Measurements from ENCODE around the gene FIGNL1. TPM values are rescaled to one million over a fixed set of nuclear protein-coding genes. Genes with fewer than 3 reads are reported as not detected.

FIGNL1 gene
- total and polyA plus RNA-seq, 2 of the 4 experiments (the other 2 are of a cell fraction): 8.2 to 27.1 TPM

DNA sequence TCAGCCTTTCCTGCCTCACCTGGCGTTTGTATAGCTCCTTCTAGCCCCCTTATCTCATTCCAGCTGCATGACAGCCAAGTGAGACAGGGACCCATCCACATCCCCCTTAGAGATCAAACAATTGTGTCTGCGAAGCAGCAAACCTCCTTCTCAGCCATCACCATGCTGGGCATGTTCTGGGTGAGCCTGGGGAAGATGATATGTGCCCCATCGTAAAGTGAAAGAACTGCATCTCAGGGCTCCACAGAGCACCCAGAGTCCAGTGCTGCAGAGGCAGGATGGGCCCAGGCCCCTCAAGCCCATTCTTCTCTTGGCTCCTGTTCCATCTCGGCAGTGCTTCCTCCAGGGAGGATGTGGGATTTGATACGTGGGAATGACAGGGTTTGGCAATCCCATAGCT is 43.2 kb downstream of the FIGNL1 start:
- dilution Hi-C loops (cut with HindIII; ENCODE audit: low sequenced_read_pairs, unreplicated experiment) (no loop called here), intact Hi-C loops (cut with micrococcal nuclease) (no loop called here), in situ Hi-C loops (cut with MboI; ENCODE audit: low sequenced_read_pairs) (no loop called here)
- no peak overlapping the region for H2AFZ ChIP-seq (replicated peaks; ENCODE audit: low read length, poor library complexity)
- no peak overlapping the region for H3K14ac ChIP-seq (replicated peaks; ENCODE audit: low read depth, low read length)
- H3K4me3 ChIP-seq (ENCODE audit: insufficient read depth, low read depth, low read length): no peak overlapping the region
- H3K4me2 ChIP-seq (ENCODE audit: low read depth, low read length): no peak overlapping the region
- no peaks in the 10 kb centered on the region for H4K20me1 ChIP-seq (ENCODE audit: insufficient read depth, low read length)
- H3K4ac ChIP-seq (ENCODE audit: low read depth, low read length): no peak overlapping the region
- no peak overlapping the region for H3K27ac ChIP-seq (ENCODE audit: insufficient read depth, low read length)
- H3K36me3 ChIP-seq (ENCODE audit: control insufficient read depth, insufficient read depth, low read length): no peaks in the 10 kb centered on the region
- DNase-seq: no peak
- H4K8ac ChIP-seq (ENCODE audit: low read depth in 2 of 2, low read length in 2 of 2): no peak overlapping the region
- no peak overlapping the region for H2BK15ac ChIP-seq (ENCODE audit: low read depth, low read length)
- H3K4me1 ChIP-seq (ENCODE audit: control insufficient read depth, insufficient read depth, low read length): no peaks in the 10 kb centered on the region
- BruUV-seq (replicated peaks): no TSS peak
- no peak overlapping the region for H2BK120ac ChIP-seq (ENCODE audit: low read depth, low read length)
- no peak overlapping the region for H3K9ac ChIP-seq (ENCODE audit: low read depth, low read length)
- no peak overlapping the region for H4K91ac ChIP-seq (ENCODE audit: insufficient read depth, low read depth, low read length)
- H3K27me3 ChIP-seq (ENCODE audit: control insufficient read depth, insufficient read depth, low read length): peaks cover 8% of the 10 kb centered on the region; the same call in 1 of the 2 replicates
- H2BK20ac ChIP-seq (ENCODE audit: low read depth, low read length): no peak overlapping the region
- no peak overlapping the region for H3K18ac ChIP-seq (ENCODE audit: low read depth, low read length)
- no peak overlapping the region for H3K23ac ChIP-seq (ENCODE audit: low read depth, low read length)
- ChIA-PET POLR2A (ENCODE audit: unreplicated experiment) (no interaction called here), CTCF (interaction anchor here (1.3 kb wide), 1 partner anchor 11 kb away, joined by 4 read pairs; no protein-coding TSS in a partner anchor)
- ATAC-seq (ENCODE audit: low read depth): no peak
- no peak overlapping the region for H4K5ac ChIP-seq (ENCODE audit: low read depth, low read length)
- no peak overlapping the region for H2BK5ac ChIP-seq (ENCODE audit: low read depth, low read length, poor library complexity, severe bottlenecking)
- no peak overlapping the region for H3K56ac ChIP-seq (ENCODE audit: extremely low read depth, insufficient read depth, low read length)
- H2AK5ac ChIP-seq (ENCODE audit: low read depth, low read length): no peak overlapping the region
- H3K9me3 ChIP-seq (ENCODE audit: control insufficient read depth, insufficient read depth, low read length): no peaks in the 10 kb centered on the region
- H3K9me1 ChIP-seq (ENCODE audit: insufficient read depth, low read length): no peaks in the 10 kb centered on the region
- no peak overlapping the region for H2AK9ac ChIP-seq (replicated peaks; ENCODE audit: low read depth, low read length, poor library complexity)
- H3K79me1 ChIP-seq (ENCODE audit: low read depth in 1 of 2, low read length in 2 of 2): no peaks in the 10 kb centered on the region
- no CpG with 5 or more reads among the region's 5 CpGs for WGBS, 2 experiments (ENCODE audit: extremely low coverage in 2 of 2, insufficient read length in 1 of 2)
- TF ChIP-seq FOS (IDR thresholded peaks at IDR 0.05; ENCODE audit: low read depth, low read length) (no peak), RFX5 (IDR thresholded peaks at IDR 0.05; ENCODE audit: low read depth, low read length) (no peak), POLR2A (IDR thresholded peaks at IDR 0.05; ENCODE audit: low read depth, low read length) (no peak), RAD21 (IDR thresholded peaks at IDR 0.05; ENCODE audit: low read length) (no peak), CEBPB (IDR thresholded peaks at IDR 0.05; ENCODE audit: low read depth, low read length) (no peak), SMC3 (IDR thresholded peaks at IDR 0.05; ENCODE audit: low read depth, low read length) (no peak), CHD1 (IDR thresholded peaks at IDR 0.05; ENCODE audit: low read depth, low read length) (no peak), MAZ (IDR thresholded peaks at IDR 0.05; ENCODE audit: borderline replicate concordance, low read depth, low read length) (no peak), BHLHE40 (IDR thresholded peaks at IDR 0.05; ENCODE audit: low read depth, low read length) (no peak), ELK1 (IDR thresholded peaks at IDR 0.05; ENCODE audit: borderline replicate concordance, low read depth, low read length) (no peak), MAFK (IDR thresholded peaks at IDR 0.05; ENCODE audit: low read depth, low read length) (no peak), NFE2L2 (IDR thresholded peaks at IDR 0.05; ENCODE audit: low read depth, low read length) (no peak), MXI1 (IDR thresholded peaks at IDR 0.05; ENCODE audit: borderline replicate concordance, low read depth, low read length) (no peak), RCOR1 (IDR thresholded peaks at IDR 0.05; ENCODE audit: insufficient replicate concordance, low read length) (no peak)
- TF ChIP-seq, protein P1, sequence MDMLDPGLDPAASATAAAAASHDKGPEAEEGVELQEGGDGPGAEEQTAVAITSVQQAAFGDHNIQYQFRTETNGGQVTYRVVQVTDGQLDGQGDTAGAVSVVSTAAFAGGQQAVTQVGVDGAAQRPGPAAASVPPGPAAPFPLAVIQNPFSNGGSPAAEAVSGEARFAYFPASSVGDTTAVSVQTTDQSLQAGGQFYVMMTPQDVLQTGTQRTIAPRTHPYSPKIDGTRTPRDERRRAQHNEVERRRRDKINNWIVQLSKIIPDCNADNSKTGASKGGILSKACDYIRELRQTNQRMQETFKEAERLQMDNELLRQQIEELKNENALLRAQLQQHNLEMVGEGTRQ (IDR thresholded peaks at IDR 0.05; ENCODE audit: low read depth, low read length): no peak
- TF ChIP-seq, protein P2, sequence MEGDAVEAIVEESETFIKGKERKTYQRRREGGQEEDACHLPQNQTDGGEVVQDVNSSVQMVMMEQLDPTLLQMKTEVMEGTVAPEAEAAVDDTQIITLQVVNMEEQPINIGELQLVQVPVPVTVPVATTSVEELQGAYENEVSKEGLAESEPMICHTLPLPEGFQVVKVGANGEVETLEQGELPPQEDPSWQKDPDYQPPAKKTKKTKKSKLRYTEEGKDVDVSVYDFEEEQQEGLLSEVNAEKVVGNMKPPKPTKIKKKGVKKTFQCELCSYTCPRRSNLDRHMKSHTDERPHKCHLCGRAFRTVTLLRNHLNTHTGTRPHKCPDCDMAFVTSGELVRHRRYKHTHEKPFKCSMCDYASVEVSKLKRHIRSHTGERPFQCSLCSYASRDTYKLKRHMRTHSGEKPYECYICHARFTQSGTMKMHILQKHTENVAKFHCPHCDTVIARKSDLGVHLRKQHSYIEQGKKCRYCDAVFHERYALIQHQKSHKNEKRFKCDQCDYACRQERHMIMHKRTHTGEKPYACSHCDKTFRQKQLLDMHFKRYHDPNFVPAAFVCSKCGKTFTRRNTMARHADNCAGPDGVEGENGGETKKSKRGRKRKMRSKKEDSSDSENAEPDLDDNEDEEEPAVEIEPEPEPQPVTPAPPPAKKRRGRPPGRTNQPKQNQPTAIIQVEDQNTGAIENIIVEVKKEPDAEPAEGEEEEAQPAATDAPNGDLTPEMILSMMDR (conservative IDR thresholded peaks at IDR 0.05; ENCODE audit: low read depth, low read length): no peak
